Right atrium auricular region (tissue), 2 donors: ENCODE results near the gene SCN2A. TPM values are rescaled to one million over a fixed set of nuclear protein-coding genes. Genes with fewer than 3 reads are reported as not detected.

Experiments used
- DNase-seq: peaks from one replicate; pipeline ENCODE4 v3.0.0-alpha.2; 2019; ENCODE audit warnings: low spot score
- H3K27ac ChIP-seq, 2 donors: fragments of 200-600 bp; sonication (generic); 1 replicate in 1 of 2; 2 replicates in 1 of 2; pipeline ENCODE4 v1.5.1; 2016 to 2019
- H3K27me3 ChIP-seq, 2 donors: fragments of 200-600 bp; sonication (generic); one replicate each; pipeline versions ENCODE4 v1.5.1 to v1.6.0; 2017 to 2019
- H3K36me3 ChIP-seq: fragments of 200-600 bp; sonication (generic); one replicate; pipeline ENCODE4 v1.5.1; 2016
- H3K4me1 ChIP-seq, 2 donors: fragments of 200-600 bp; sonication (generic); one replicate each; pipeline versions ENCODE4 v1.5.1 to v1.6.0; 2017 to 2019
- H3K4me3 ChIP-seq, 2 donors: fragments of 200-600 bp; sonication (generic); 1 replicate in 1 of 2; 2 replicates in 1 of 2; pipeline ENCODE4 v1.5.1; 2017 to 2019; ENCODE audit warnings: mild to moderate bottlenecking in 1 of 2, moderate library complexity in 1 of 2
- H3K9me3 ChIP-seq, 2 donors: fragments of 200-600 bp; sonication (generic); one replicate each; pipeline ENCODE4 v1.5.1; 2019
- CTCF ChIP-seq, 2 donors: fragments of 200-600 bp; sonication (generic); IDR thresholded peaks; one replicate each; pipeline ENCODE4 v1.5.1; 2019; ENCODE audit warnings: antibody characterized with exemption in 2 of 2
- total RNA-seq, 2 donors: library from RNA; depleted of rRNA; stranded (reverse); fragments of >200 nt; gene quantifications; one replicate each; pipeline ENCODE4 v1.1.0, GENCODE V29; 2016

SCN2A gene
- total RNA-seq, 2 donors from 2014 or later = 0.39 to 1.0 TPM

- no peak for TF ChIP-seq CTCF (IDR thresholded peaks at IDR 0.05)
Observed at GRCh38 chr2:165197346-165197745, 41.9 kb upstream of the SCN2A start.

GRCh38 chr2:165198181-165198580 is 41.0 kb upstream of the SCN2A start:
- H3K27ac ChIP-seq = no peak overlapping the region
- H3K27me3 ChIP-seq = no peaks in the 10 kb centered on the region
- no peaks in the 10 kb centered on the region for H3K4me1 ChIP-seq
- H3K4me3 ChIP-seq = no peak overlapping the region
- no peak for DNase-seq
- no peak for TF ChIP-seq CTCF (IDR thresholded peaks at IDR 0.05)
- no peaks in the 10 kb centered on the region for H3K36me3 ChIP-seq
- H3K9me3 ChIP-seq = no peaks in the 10 kb centered on the region

More at GRCh38 chr2:165197346-165197745, 41.9 kb upstream of the SCN2A start:
- H3K4me1 ChIP-seq = no peaks in the 10 kb centered on the region
- no peak overlapping the region for H3K4me3 ChIP-seq
- no peaks in the 10 kb centered on the region for H3K27me3 ChIP-seq
- no peaks in the 10 kb centered on the region for H3K36me3 ChIP-seq
- no peaks in the 10 kb centered on the region for H3K9me3 ChIP-seq
- DNase-seq = no peak
- no peak overlapping the region for H3K27ac ChIP-seq

- TF ChIP-seq CTCF (IDR thresholded peaks at IDR 0.05) = no peak
- no peaks in the 10 kb centered on the region for H3K9me3 ChIP-seq
- no peaks in the 10 kb centered on the region for H3K4me1 ChIP-seq
- no peak overlapping the region for H3K4me3 ChIP-seq
- no peaks in the 10 kb centered on the region for H3K27me3 ChIP-seq
- H3K36me3 ChIP-seq = no peaks in the 10 kb centered on the region
- no peak overlapping the region for H3K27ac ChIP-seq
- no peak for DNase-seq
Observed at GRCh38 chr2:165202239-165202638, 37.0 kb upstream of the SCN2A start.

- no peaks in the 10 kb centered on the region for H3K36me3 ChIP-seq
- no peaks in the 10 kb centered on the region for H3K9me3 ChIP-seq
- no peak for DNase-seq
- no peaks in the 10 kb centered on the region for H3K4me1 ChIP-seq
- H3K27me3 ChIP-seq = no peaks in the 10 kb centered on the region
- peak within 1 kb of the TSS in 1 of 2 donors; percentile 11 for H3K4me3 ChIP-seq
- TF ChIP-seq CTCF (IDR thresholded peaks at IDR 0.05) = peak; percentile 50 to 81
- no peak within 1 kb of the TSS for H3K27ac ChIP-seq
Observed at GRCh38 chr2:165203689-165204559, 35.3 kb upstream of the SCN2A start, which contains the start of gene SCN3A. TSS of gene SCN3A (minus strand) at chr2:165204050. CDS start at chr2:165176394, 27,656 bp downstream.

GRCh38 chr2:165205865-165206264 is 33.3 kb upstream of the SCN2A start:
- Histone ChIP-seq H3K9me3 (no peaks in the 10 kb centered on the region), H3K27ac (no peak overlapping the region), H3K4me1 (no peaks in the 10 kb centered on the region), H3K27me3 (no peaks in the 10 kb centered on the region), H3K36me3 (no peaks in the 10 kb centered on the region), H3K4me3 (no peak overlapping the region)
- TF ChIP-seq CTCF (IDR thresholded peaks at IDR 0.05) = no peak
- DNase-seq = no peak
